Common myeloid progenitor, CD34-positive (primary cell): ENCODE data around the gene GIPR.

Source experiments
- CTCF ChIA-PET: fragments of 350-600 bp; sonication (Branson Sonifier 250); formaldehyde crosslinking; loops from one replicate; lab custom pipeline; 2021; ENCODE audit warnings: antibody characterized with exemption; lab: Charles Lee
- POLR2A ChIA-PET: fragments of 350-600 bp; sonication (Branson Sonifier 250); formaldehyde crosslinking; loops from one replicate; lab custom pipeline; 2021; ENCODE audit warnings: antibody characterized with exemption; lab: Charles Lee
- DNase-seq, 3 donors: peaks; one replicate each; pipeline versions ENCODE4 v3.0.0 to v3.0.0-alpha.2; 2013
- H3K27ac ChIP-seq, 2 experiments: 1 replicate in 1 of 2; 2 replicates in 1 of 2; pipeline ENCODE4 v1.7.0; 2013; ENCODE audit warnings: inconsistent platforms in 2 of 2, low read length in 2 of 2, mild to moderate bottlenecking in 2 of 2, low read depth in 1 of 2, moderate library complexity in 1 of 2; ENCODE audit not compliant: severe bottlenecking in 2 of 2, insufficient read depth in 1 of 2, poor library complexity in 1 of 2
- H3K27me3 ChIP-seq, 5 experiments: replicated peaks in 2 of 5; 1 replicate in 3 of 5; 2 replicates in 2 of 5; pipeline versions ENCODE4 v1.6.1 to v1.7.0; 2013; ENCODE audit warnings: low read length in 4 of 5, mild to moderate bottlenecking in 2 of 5, moderate library complexity in 2 of 5, inconsistent platforms in 1 of 5; ENCODE audit not compliant: insufficient read depth in 5 of 5, control insufficient read depth in 4 of 5
- H3K36me3 ChIP-seq, 4 experiments: 1 replicate in 2 of 4; 2 replicates in 2 of 4; pipeline versions ENCODE4 v1.6.1 to v1.7.0; 2013; ENCODE audit warnings: low read length in 3 of 4, control low read depth in 1 of 4, mild to moderate bottlenecking in 1 of 4; ENCODE audit not compliant: control insufficient read depth in 4 of 4, insufficient read depth in 4 of 4
- H3K4me1 ChIP-seq, 4 experiments: 1 replicate in 3 of 4; 2 replicates in 1 of 4; pipeline versions ENCODE4 v1.6.1 to v1.7.1; 2013; ENCODE audit warnings: low read length in 3 of 4, mild to moderate bottlenecking in 3 of 4, control low read depth in 1 of 4, inconsistent platforms in 1 of 4, moderate library complexity in 1 of 4; ENCODE audit not compliant: control insufficient read depth in 4 of 4, insufficient read depth in 4 of 4; ENCODE audit errors: control extremely low read depth in 1 of 4
- H3K4me3 ChIP-seq, 7 experiments: 1 replicate in 4 of 7; 2 replicates in 3 of 7; pipeline versions ENCODE4 v1.5.1 to v1.7.0; 2013; ENCODE audit warnings: mild to moderate bottlenecking in 7 of 7, low read length in 6 of 7, moderate library complexity in 6 of 7, inconsistent platforms in 2 of 7, low read depth in 2 of 7, control low read depth in 1 of 7; ENCODE audit not compliant: insufficient read depth in 4 of 7, control insufficient read depth in 1 of 7; ENCODE audit errors: extremely low read depth in 1 of 7
- H3K9me3 ChIP-seq, 5 experiments: 1 replicate in 4 of 5; 2 replicates in 1 of 5; pipeline versions ENCODE4 v1.6.1 to v1.7.1; 2013; ENCODE audit warnings: low read length in 4 of 5, mild to moderate bottlenecking in 2 of 5, inconsistent platforms in 1 of 5, low read depth in 1 of 5, moderate library complexity in 1 of 5; ENCODE audit not compliant: control insufficient read depth in 4 of 5, insufficient read depth in 2 of 5; ENCODE audit errors: control extremely low read depth in 1 of 5
- WGBS: methylation state at CpG from one replicate; pipeline ENCODE4 v1.1.5; 2013; ENCODE audit not compliant: insufficient coverage; 5-methylcytosine and 5-hydroxymethylcytosine counted together

Gene GIPR

GRCh38 chr19:45705710-45706415, 37.8 kb downstream of the GIPR start:
- H3K27me3 ChIP-seq = no peaks in the 10 kb centered on the region
- H3K27ac ChIP-seq = no peak overlapping the region
- DNase-seq = no peak
- H3K4me1 ChIP-seq = peaks cover 0 to 5% (median 1%) of the 10 kb centered on the region in 4 experiments
- WGBS = 94% methylated on average over 9 of the region's 12 CpGs
- ChIA-PET CTCF (interaction anchor here (0.9 to 3.1 kb wide), 2 partner anchors 8 to 12 kb away, joined by 3 to 29 read pairs; partner anchors contain the start of genes QPCTL and SNRPD2), POLR2A (interaction anchor here (0.6 kb wide), 1 partner anchor 37 kb away, joined by 3 read pairs; no protein-coding TSS in a partner anchor)
- H3K4me3 ChIP-seq = no peak overlapping the region
- H3K9me3 ChIP-seq = no peaks in the 10 kb centered on the region
- H3K36me3 ChIP-seq = peaks cover 8 to 30% (median 18%) of the 10 kb centered on the region in 4 experiments

GRCh38 chr19:45710356-45711130, 42.5 kb downstream of the GIPR start:
- Histone ChIP-seq H3K4me3 (no peak overlapping the region), H3K36me3 (peaks cover 5 to 36% (median 18%) of the 10 kb centered on the region in 4 experiments), H3K27ac (no peak overlapping the region), H3K27me3 (no peaks in the 10 kb centered on the region), H3K4me1 (no peaks in the 10 kb centered on the region), H3K9me3 (no peaks in the 10 kb centered on the region)
- WGBS = 89% methylated on average over 5 of the region's 10 CpGs
- CTCF ChIA-PET = interaction anchor here (1.1 to 1.6 kb wide), 3 partner anchors 12 to 18 kb away, joined by 3 read pairs; partner anchors contain the start of gene QPCTL
- no peak for DNase-seq
- POLR2A ChIA-PET = no interaction called here

GRCh38 chr19:45711851-45712698, 44.1 kb downstream of the GIPR start:
- H3K36me3 ChIP-seq = peaks cover 5 to 36% (median 18%) of the 10 kb centered on the region in 4 experiments
- H3K4me3 ChIP-seq = no peak overlapping the region
- no peaks in the 10 kb centered on the region for H3K9me3 ChIP-seq
- 95% methylated on average over 72 of the region's 76 CpGs for WGBS
- no peak overlapping the region for H3K27ac ChIP-seq
- H3K27me3 ChIP-seq = no peaks in the 10 kb centered on the region
- H3K4me1 ChIP-seq = peaks cover 0 to 12% (median 8%) of the 10 kb centered on the region in 4 experiments
- DNase-seq = no peak
- POLR2A ChIA-PET = no interaction called here
- CTCF ChIA-PET = no interaction called here

GRCh38 chr19:45712699-45713067, 44.7 kb downstream of the GIPR start:
- Histone ChIP-seq H3K27me3 (no peaks in the 10 kb centered on the region), H3K4me1 (peaks cover 0 to 12% (median 8%) of the 10 kb centered on the region in 4 experiments), H3K4me3 (no peak overlapping the region), H3K27ac (no peak overlapping the region), H3K36me3 (peaks cover 5 to 36% (median 18%) of the 10 kb centered on the region in 4 experiments), H3K9me3 (no peaks in the 10 kb centered on the region)
- DNase-seq = no peak
- ChIA-PET CTCF (interaction anchor here (0.9 kb wide), 1 partner anchor 31 kb away, joined by 3 read pairs; no protein-coding TSS in a partner anchor), POLR2A (no interaction called here)
- 96% methylated on average over 13 of the region's 25 CpGs for whole genome bisulfite sequencing

GRCh38 chr19:45713141-45713540, 45.1 kb downstream of the GIPR start:
- 96% methylated on average over 12 of the region's 15 CpGs for WGBS
- Histone ChIP-seq H3K4me3 (no peak overlapping the region), H3K4me1 (peaks cover 1 to 17% (median 12%) of the 10 kb centered on the region in 4 experiments), H3K36me3 (peaks cover 5 to 36% (median 18%) of the 10 kb centered on the region in 4 experiments), H3K27ac (no peak overlapping the region), H3K9me3 (no peaks in the 10 kb centered on the region), H3K27me3 (no peaks in the 10 kb centered on the region)
- POLR2A ChIA-PET = interaction anchor here (0.8 kb wide), 1 partner anchor 11 kb away, joined by 3 read pairs; no protein-coding TSS in a partner anchor
- no peak for DNase-seq
- CTCF ChIA-PET = interaction anchor here (0.8 to 1.0 kb wide), 3 partner anchors 7 to 31 kb away, joined by 3 to 4 read pairs (median 3); no protein-coding TSS in a partner anchor

GRCh38 chr19:45715139-45715538, 47.1 kb downstream of the GIPR start:
- WGBS = 100% methylated on average over 1 of the region's 3 CpGs
- Histone ChIP-seq H3K9me3 (no peaks in the 10 kb centered on the region), H3K4me3 (no peak overlapping the region), H3K4me1 (peaks cover 2 to 22% (median 16%) of the 10 kb centered on the region in 4 experiments), H3K36me3 (peaks cover 2 to 33% (median 19%) of the 10 kb centered on the region in 4 experiments), H3K27me3 (no peaks in the 10 kb centered on the region), H3K27ac (no peak overlapping the region)
- POLR2A ChIA-PET = no interaction called here
- CTCF ChIA-PET = interaction anchor here (0.7 to 1.6 kb wide), 5 partner anchors 15 to 312 kb away, joined by 3 to 4 read pairs (median 4); partner anchors contain the start of gene QPCTL
- DNase-seq = no peak
